K562 (cell line): ENCODE data around the gene UBA3.

ENCODE experiments used
- POLR2A ChIP-seq: fragments of 450-650 bp; conservative IDR thresholded peaks from 2 replicates; pipeline ENCODE4 v1.6.1; 2016
- TF ChIP-seq, protein P1 (sequence below), 3 experiments: IDR thresholded peaks in 2 of 3; conservative IDR thresholded peaks in 1 of 3; 2 replicates each; pipeline ENCODE4 v1.5.1; 2011 to 2012; ENCODE audit warnings: low read length in 3 of 3, mild to moderate bottlenecking in 3 of 3, control low read depth in 2 of 3, improper control_type of control experiment in 1 of 3, inconsistent platforms in 1 of 3, low read depth in 1 of 3, mixed read lengths in 1 of 3, moderate library complexity in 1 of 3; ENCODE audit not compliant: insufficient read depth in 2 of 3
- TF ChIP-seq, protein P2 (sequence below): fragments of 250-450 bp; sonication (Bioruptor Pico); IDR thresholded peaks from 2 replicates; pipeline ENCODE4 v1.5.0; 2021
- TF ChIP-seq, protein P3 (sequence below), 2 experiments: fragments of 450-650 bp in 1 of 2; IDR thresholded peaks; 2 replicates each; pipeline ENCODE4 v1.6.1; 2011 to 2017; ENCODE audit warnings: low read depth in 2 of 2, antibody characterized with exemption in 1 of 2, borderline replicate concordance in 1 of 2, low read length in 1 of 2, mild to moderate bottlenecking in 1 of 2, mixed read lengths in 1 of 2; ENCODE audit not compliant: control insufficient read depth in 1 of 2

DNA sequence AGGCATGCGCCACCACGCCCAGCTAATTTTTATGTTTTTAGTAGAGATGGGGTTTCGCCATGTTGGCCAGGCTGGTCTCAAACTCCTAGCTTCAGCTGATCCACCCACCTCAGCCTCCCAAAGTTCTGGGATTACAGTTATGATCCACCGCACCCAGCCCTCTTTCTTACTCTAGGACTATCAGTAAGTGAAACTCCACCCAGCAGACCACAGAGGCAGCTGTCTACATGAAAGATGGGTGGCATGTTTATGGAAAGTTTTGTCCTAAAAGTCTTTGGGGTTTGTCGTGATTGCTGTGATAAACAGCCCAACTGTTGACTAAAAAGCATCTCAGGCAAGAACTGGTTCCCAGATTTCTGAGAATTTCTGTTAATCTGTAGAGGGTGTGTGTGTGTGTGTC is 15.5 kb upstream of the UBA3 start:
- no peak for TF ChIP-seq POLR2A
- TF ChIP-seq, protein P1, sequence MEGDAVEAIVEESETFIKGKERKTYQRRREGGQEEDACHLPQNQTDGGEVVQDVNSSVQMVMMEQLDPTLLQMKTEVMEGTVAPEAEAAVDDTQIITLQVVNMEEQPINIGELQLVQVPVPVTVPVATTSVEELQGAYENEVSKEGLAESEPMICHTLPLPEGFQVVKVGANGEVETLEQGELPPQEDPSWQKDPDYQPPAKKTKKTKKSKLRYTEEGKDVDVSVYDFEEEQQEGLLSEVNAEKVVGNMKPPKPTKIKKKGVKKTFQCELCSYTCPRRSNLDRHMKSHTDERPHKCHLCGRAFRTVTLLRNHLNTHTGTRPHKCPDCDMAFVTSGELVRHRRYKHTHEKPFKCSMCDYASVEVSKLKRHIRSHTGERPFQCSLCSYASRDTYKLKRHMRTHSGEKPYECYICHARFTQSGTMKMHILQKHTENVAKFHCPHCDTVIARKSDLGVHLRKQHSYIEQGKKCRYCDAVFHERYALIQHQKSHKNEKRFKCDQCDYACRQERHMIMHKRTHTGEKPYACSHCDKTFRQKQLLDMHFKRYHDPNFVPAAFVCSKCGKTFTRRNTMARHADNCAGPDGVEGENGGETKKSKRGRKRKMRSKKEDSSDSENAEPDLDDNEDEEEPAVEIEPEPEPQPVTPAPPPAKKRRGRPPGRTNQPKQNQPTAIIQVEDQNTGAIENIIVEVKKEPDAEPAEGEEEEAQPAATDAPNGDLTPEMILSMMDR (IDR thresholded peaks at IDR 0.05 in 2 of 3, conservative IDR thresholded peaks at IDR 0.05 in 1 of 3; ENCODE audit: insufficient read depth in 2 of 3, low read depth in 1 of 3, low read length in 3 of 3): no peak
- TF ChIP-seq, protein P2, sequence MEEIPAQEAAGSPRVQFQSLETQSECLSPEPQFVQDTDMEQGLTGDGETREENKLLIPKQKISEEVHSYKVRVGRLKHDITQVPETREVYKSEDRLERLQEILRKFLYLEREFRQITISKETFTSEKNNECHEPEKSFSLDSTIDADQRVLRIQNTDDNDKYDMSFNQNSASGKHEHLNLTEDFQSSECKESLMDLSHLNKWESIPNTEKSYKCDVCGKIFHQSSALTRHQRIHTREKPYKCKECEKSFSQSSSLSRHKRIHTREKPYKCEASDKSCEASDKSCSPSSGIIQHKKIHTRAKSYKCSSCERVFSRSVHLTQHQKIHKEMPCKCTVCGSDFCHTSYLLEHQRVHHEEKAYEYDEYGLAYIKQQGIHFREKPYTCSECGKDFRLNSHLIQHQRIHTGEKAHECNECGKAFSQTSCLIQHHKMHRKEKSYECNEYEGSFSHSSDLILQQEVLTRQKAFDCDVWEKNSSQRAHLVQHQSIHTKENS: no peak
- TF ChIP-seq, protein P3, sequence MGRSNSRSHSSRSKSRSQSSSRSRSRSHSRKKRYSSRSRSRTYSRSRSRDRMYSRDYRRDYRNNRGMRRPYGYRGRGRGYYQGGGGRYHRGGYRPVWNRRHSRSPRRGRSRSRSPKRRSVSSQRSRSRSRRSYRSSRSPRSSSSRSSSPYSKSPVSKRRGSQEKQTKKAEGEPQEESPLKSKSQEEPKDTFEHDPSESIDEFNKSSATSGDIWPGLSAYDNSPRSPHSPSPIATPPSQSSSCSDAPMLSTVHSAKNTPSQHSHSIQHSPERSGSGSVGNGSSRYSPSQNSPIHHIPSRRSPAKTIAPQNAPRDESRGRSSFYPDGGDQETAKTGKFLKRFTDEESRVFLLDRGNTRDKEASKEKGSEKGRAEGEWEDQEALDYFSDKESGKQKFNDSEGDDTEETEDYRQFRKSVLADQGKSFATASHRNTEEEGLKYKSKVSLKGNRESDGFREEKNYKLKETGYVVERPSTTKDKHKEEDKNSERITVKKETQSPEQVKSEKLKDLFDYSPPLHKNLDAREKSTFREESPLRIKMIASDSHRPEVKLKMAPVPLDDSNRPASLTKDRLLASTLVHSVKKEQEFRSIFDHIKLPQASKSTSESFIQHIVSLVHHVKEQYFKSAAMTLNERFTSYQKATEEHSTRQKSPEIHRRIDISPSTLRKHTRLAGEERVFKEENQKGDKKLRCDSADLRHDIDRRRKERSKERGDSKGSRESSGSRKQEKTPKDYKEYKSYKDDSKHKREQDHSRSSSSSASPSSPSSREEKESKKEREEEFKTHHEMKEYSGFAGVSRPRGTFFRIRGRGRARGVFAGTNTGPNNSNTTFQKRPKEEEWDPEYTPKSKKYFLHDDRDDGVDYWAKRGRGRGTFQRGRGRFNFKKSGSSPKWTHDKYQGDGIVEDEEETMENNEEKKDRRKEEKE (IDR thresholded peaks at IDR 0.05; ENCODE audit: borderline replicate concordance in 1 of 2, control insufficient read depth in 1 of 2, low read depth in 2 of 2, low read length in 1 of 2): no peak
